Body of pancreas (tissue), 4 donors: ENCODE results near the gene RAB18. TPM values are rescaled to one million over a fixed set of nuclear protein-coding genes. Genes with fewer than 3 reads are reported as not detected.
"Not testable (repeated sequence)": the region's sequence is repeated elsewhere in the genome, so short reads cannot be mapped to it uniquely, and the experiment has no call there.

ENCODE experiments used
- ATAC-seq: fragments of 150-250 bp; one replicate; pipeline ENCODE4 v1.9.1; 2016
- DNase-seq, 4 donors: peaks; one replicate each; pipeline ENCODE4 v3.0.0-alpha.2; 2019
- H3K27ac ChIP-seq, 4 donors: fragments of 200-600 bp; sonication (generic); 1 replicate in 3 of 4; 2 replicates in 1 of 4; pipeline versions ENCODE4 v1.5.1 to v1.6.1; 2016 to 2019; ENCODE audit warnings: mild to moderate bottlenecking in 1 of 4, mixed read lengths in 1 of 4, moderate library complexity in 1 of 4
- H3K27me3 ChIP-seq, 2 donors: fragments of 200-600 bp; sonication (generic); one replicate each; pipeline ENCODE4 v1.6.0; 2016; ENCODE audit warnings: mild to moderate bottlenecking in 1 of 2
- H3K36me3 ChIP-seq, 2 donors: fragments of 200-600 bp; sonication (generic); replicated peaks in 1 of 2; 2 replicates each; pipeline ENCODE4 v1.5.1; 2016; ENCODE audit warnings: low read depth in 2 of 2; ENCODE audit not compliant: insufficient read depth in 1 of 2
- H3K4me1 ChIP-seq: fragments of 200-600 bp; sonication (generic); one replicate; pipeline ENCODE4 v1.6.0; 2016
- H3K4me3 ChIP-seq, 2 donors: fragments of 200-600 bp; sonication (generic); 1 replicate in 1 of 2; 2 replicates in 1 of 2; pipeline ENCODE4 v1.5.1; 2016 to 2019
- H3K9me3 ChIP-seq, 3 donors: fragments of 200-600 bp; sonication (generic); 1 replicate in 2 of 3; 2 replicates in 1 of 3; pipeline ENCODE4 v1.5.1; 2016
- POLR2A ChIP-seq, 3 donors: fragments of 450-650 bp; IDR thresholded peaks; one replicate each; pipeline ENCODE4 v1.6.1; 2016; ENCODE audit warnings: antibody characterized with exemption in 3 of 3, mild to moderate bottlenecking in 2 of 3
- WGBS, 2 donors: methylation state at CpG; one replicate each; pipeline ENCODE4 v1.1.5; 2017; 5-methylcytosine and 5-hydroxymethylcytosine counted together
- intact Hi-C: fragments of 100-400 bp; cut with DNase I; formaldehyde crosslinking; loops from one replicate; pipeline ENCODE4 v1.15.1; 2023
- total RNA-seq, 2 donors: library from RNA; depleted of rRNA; stranded (reverse); fragments of >200 nt; gene quantifications; one replicate each; pipeline ENCODE4 v1.1.0, GENCODE V29; 2016
- TF ChIP-seq, protein P1 (sequence below), 7 experiments: fragments of 450-650 bp in 4 of 7; fragments of 200-600 bp in 3 of 7; sonication (generic) in 3 of 7; IDR thresholded peaks; one replicate each; pipeline ENCODE4 v1.5.1; 2016 to 2019; ENCODE audit warnings: antibody characterized with exemption in 7 of 7

Gene RAB18
- total RNA-seq, 2 donors from 2014 or later = 18.2 to 19.8 TPM

DNA sequence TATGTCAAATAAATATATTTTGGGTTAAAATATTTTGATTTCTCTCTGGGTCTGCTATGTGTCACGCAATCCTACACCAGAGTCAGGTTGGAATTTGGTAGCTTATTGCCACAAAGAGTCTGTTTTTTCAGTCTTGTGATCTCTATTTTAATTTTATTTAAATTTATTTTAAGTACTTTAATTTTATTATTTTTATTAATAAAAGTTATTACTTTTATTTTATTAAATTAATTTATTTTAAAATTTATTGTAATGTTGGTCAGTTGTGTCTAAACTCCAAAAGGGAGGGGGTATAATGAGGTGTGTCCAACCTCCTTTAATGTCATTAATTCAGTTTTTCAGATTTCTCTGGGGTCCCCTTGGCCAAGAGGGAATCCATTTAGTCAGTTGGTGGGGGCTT lies 42.8 kb upstream of the RAB18 start:
- no peak for DNase-seq
- Histone ChIP-seq H3K27me3 (no peaks in the 10 kb centered on the region), H3K4me1 (no peaks in the 10 kb centered on the region), H3K36me3 (no peaks in the 10 kb centered on the region), H3K9me3 (no peaks in the 10 kb centered on the region), H3K4me3 (no peak overlapping the region), H3K27ac (no peak overlapping the region)
- intact Hi-C loops = no loop called here
- no peak for ATAC-seq
- no peak for TF ChIP-seq POLR2A (IDR thresholded peaks at IDR 0.05)
- TF ChIP-seq, protein P1, sequence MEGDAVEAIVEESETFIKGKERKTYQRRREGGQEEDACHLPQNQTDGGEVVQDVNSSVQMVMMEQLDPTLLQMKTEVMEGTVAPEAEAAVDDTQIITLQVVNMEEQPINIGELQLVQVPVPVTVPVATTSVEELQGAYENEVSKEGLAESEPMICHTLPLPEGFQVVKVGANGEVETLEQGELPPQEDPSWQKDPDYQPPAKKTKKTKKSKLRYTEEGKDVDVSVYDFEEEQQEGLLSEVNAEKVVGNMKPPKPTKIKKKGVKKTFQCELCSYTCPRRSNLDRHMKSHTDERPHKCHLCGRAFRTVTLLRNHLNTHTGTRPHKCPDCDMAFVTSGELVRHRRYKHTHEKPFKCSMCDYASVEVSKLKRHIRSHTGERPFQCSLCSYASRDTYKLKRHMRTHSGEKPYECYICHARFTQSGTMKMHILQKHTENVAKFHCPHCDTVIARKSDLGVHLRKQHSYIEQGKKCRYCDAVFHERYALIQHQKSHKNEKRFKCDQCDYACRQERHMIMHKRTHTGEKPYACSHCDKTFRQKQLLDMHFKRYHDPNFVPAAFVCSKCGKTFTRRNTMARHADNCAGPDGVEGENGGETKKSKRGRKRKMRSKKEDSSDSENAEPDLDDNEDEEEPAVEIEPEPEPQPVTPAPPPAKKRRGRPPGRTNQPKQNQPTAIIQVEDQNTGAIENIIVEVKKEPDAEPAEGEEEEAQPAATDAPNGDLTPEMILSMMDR (IDR thresholded peaks at IDR 0.05) = no peak
- 91 to 100% methylated on average over 1 of the region's 1 CpG for WGBS, 2 donors

DNA sequence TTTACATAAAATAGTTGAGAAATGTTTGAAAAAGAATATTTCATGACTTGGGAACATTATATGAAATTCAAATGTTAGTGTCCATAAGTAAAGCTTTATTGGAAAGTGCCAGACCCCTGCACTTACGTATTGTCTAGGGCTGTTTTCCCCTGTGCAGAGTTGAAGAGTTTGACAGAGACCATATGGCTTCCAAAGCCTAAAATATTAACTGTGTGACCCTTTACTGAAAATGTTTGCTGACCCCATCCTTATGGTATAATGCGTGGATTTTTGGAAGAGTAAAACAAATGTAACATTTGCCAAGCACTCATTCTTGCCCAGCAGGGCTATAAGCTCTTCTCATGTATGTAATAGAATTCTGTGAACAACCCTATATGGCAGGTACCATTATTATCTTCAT lies 40.1 kb upstream of the RAB18 start:
- Histone ChIP-seq H3K36me3 (no peaks in the 10 kb centered on the region), H3K27me3 (no peaks in the 10 kb centered on the region), H3K4me3 (no peak overlapping the region), H3K27ac (no peak overlapping the region), H3K9me3 (no peaks in the 10 kb centered on the region), H3K4me1 (no peaks in the 10 kb centered on the region)
- intact Hi-C loops = no loop called here
- WGBS, 2 donors = 43 to 66% methylated on average over 2 of the region's 2 CpGs
- ATAC-seq (no peak), DNase-seq (no peak)
- TF ChIP-seq POLR2A (IDR thresholded peaks at IDR 0.05) = no peak
- TF ChIP-seq, protein P1 (IDR thresholded peaks at IDR 0.05) = no peak

DNA sequence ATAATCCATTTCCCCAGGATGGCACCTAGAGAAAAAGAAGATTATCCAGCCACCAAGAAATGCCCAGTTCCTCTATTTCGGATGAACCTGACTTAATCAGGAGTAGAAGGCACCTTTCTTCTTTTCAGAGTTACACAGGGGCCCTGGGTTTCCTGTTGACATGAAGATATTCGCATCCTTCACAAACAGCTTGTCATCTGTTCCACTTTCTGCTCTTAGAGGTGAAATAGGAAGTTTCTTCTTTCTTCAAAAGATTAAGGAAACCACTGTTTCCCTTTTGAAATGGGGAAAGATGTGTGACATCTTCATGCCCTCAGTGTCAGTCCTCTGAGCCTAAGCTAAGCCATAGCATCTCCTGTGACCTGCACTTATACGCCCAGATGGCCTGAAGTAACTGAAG lies 39.1 kb upstream of the RAB18 start:
- Histone ChIP-seq H3K4me3 (no peak overlapping the region), H3K27me3 (no peaks in the 10 kb centered on the region), H3K27ac (no peak overlapping the region), H3K9me3 (no peaks in the 10 kb centered on the region), H3K36me3 (no peaks in the 10 kb centered on the region), H3K4me1 (no peaks in the 10 kb centered on the region)
- DNase-seq (no peak), ATAC-seq (no peak)
- TF ChIP-seq POLR2A (IDR thresholded peaks at IDR 0.05) = no peak
- TF ChIP-seq, protein P1 (IDR thresholded peaks at IDR 0.05) = no peak
- intact Hi-C loops = no loop called here
- WGBS, 2 donors = 52 to 64% methylated on average over 3 of the region's 3 CpGs

DNA sequence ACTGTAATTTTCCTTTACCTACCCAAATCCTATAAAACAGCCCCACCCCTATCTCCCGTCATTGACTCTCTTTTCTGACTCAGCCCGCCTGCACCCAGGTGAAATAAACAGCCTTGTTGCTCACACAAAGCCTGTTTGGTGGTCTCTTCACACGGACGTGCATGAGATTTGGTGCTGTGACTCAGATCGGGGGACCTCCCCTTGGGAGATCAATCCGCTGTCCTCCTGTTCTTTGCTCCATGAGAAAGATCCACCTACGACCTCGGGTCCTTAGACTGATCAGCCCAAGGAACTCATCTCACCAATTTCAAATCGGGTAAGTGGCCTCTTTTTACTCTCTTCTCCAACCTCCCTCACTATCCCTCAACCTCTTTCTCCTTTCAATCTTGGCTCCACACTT lies 38.5 kb upstream of the RAB18 start:
- 70 to 74% methylated on average over 8 to 9 of the region's 9 CpGs for WGBS, 2 donors
- not testable (repeated sequence) for H3K36me3 ChIP-seq

DNA sequence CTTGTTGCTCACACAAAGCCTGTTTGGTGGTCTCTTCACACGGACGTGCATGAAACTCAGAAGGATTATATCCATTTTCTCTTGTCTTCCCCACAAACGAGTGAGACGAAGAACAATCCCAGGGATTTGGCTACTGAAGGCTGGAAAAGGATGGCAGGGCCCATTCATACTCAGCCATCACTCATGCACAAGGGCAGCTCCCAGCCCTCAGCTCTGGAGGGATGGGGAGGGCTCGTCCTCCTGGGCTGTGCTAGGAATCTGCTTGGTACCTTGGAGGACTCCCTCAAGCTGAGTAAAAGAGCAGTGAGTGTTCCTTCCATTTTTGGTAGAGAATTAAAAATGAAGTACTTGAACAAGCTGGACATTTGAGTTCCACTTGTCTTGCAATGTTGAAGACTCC lies 33.2 kb upstream of the RAB18 start:
- 32 to 45% methylated on average over 5 of the region's 5 CpGs for WGBS, 2 donors
- no peaks in the 10 kb centered on the region for H3K36me3 ChIP-seq
- H3K27me3 ChIP-seq = no peaks in the 10 kb centered on the region
- H3K27ac ChIP-seq = no peak overlapping the region
- DNase-seq = no peak
- no peak overlapping the region for H3K4me3 ChIP-seq
- no peaks in the 10 kb centered on the region for H3K9me3 ChIP-seq
- intact Hi-C loops = no loop called here
- TF ChIP-seq POLR2A (IDR thresholded peaks at IDR 0.05) = no peak
- TF ChIP-seq, protein P1 (IDR thresholded peaks at IDR 0.05) = no peak
- no peaks in the 10 kb centered on the region for H3K4me1 ChIP-seq
- ATAC-seq = no peak

More for the DNA sequence above, 38.5 kb upstream of the RAB18 start:
- H3K9me3 ChIP-seq, ATAC-seq, intact Hi-C loops, H3K4me1 ChIP-seq, H3K4me3 ChIP-seq, H3K27me3 ChIP-seq, DNase-seq, H3K27ac ChIP-seq: not testable (repeated sequence)
